SJSA1 (cell line): Measurements from ENCODE around the gene CFAP97. TPM values are rescaled to one million over a fixed set of nuclear protein-coding genes. Genes with fewer than 3 reads are reported as not detected.
"Not testable (repeated sequence)": the region's sequence is repeated elsewhere in the genome, so short reads cannot be mapped to it uniquely, and the experiment has no call there.

Experiments used
- DNase-seq, 2 experiments: peaks; one replicate each; pipeline ENCODE4 v3.0.0-alpha.2; 2015 to 2020; ENCODE audit warnings: low spot score in 2 of 2, low read depth in 1 of 2
- H3K27ac ChIP-seq: fragments of 250-450 bp; sonication (Bioruptor Pico); 2 replicates; pipeline ENCODE4 v1.5.1; 2020; ENCODE audit warnings: mild to moderate bottlenecking, moderate library complexity
- H3K27me3 ChIP-seq: fragments of 250-450 bp; sonication (Bioruptor Pico); replicated peaks from 2 replicates; pipeline ENCODE4 v1.5.1; 2020; ENCODE audit warnings: mild to moderate bottlenecking, moderate library complexity
- H3K36me3 ChIP-seq: fragments of 250-450 bp; sonication (Bioruptor Pico); 2 replicates; pipeline ENCODE4 v1.5.1; 2020; ENCODE audit warnings: mild to moderate bottlenecking
- H3K4me1 ChIP-seq: fragments of 250-450 bp; sonication (Bioruptor Pico); replicated peaks from 2 replicates; pipeline ENCODE4 v1.6.1; 2021; ENCODE audit warnings: mild to moderate bottlenecking
- H3K4me3 ChIP-seq: fragments of 250-450 bp; sonication (Bioruptor Pico); 2 replicates; pipeline ENCODE4 v1.5.1; 2020; ENCODE audit warnings: mild to moderate bottlenecking
- H3K9me3 ChIP-seq: fragments of 250-450 bp; sonication (Bioruptor Pico); replicated peaks from 2 replicates; pipeline ENCODE4 v1.5.1; 2020; ENCODE audit warnings: mild to moderate bottlenecking
- total RNA-seq: library from RNA; depleted of rRNA; stranded (reverse); fragments of >200 nt; shearing (Covaris generic); gene quantifications from 2 replicates; pipeline ENCODE4 v1.2.3, GENCODE V29; 2014

Gene CFAP97
- total RNA-seq, 1 experiment from 2014 or later = 28.8 TPM

DNA sequence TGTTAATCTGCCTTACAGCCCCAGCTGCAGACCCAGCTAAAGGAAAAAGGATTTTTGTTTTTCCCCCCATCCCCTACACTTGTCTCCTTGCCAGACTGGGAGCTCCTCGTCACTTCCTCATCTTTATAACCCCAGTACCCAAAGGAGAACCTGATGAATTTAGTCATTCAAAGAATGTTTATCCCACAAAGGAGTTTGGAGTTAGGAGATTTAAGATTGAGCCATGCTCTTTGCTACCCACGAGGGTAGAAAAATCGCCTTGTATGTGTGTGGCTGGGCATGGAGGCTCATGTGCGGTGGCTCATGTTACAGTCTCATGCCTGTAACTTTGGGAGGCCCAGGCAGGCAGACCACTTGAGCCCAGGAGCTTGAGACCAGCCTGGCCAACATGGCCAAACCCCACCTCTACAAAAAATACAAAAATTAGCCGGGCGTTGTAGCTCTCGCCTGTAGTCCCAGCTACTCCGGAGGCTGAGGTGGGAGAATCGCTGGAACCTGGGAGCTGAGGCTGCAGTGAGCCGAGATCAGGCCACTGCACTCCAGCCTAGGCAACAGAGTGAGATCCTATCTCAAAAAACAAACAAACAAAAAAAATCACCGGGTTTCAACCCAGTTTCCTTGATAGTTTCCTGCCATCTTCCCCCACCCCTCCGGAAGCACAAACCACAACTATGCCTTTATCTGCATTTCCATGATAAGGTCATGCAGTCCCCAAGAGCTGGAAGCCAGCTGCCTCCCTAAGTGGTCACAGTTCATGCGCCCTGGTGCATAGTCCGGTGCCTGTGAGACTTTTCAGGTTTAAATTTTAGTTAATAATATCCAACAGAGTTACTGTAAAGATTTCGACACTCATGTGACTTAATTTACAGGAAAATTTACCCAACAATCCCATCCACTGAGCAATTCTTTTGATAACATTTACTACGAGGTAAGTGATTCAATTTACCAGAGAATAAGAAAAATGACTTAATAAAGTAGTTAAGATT is 1.5 kb downstream of the CFAP97 start:
- no peak overlapping the region for H3K27ac ChIP-seq
- DNase-seq = peak in 1 of 2 experiments; percentile 22
- H3K27me3 ChIP-seq = no peaks in the 10 kb centered on the region
- H3K9me3 ChIP-seq = no peaks in the 10 kb centered on the region
- H3K36me3 ChIP-seq = peaks cover 4% of the 10 kb centered on the region
- H3K4me1 ChIP-seq = peaks cover 47% of the 10 kb centered on the region
- no peak overlapping the region for H3K4me3 ChIP-seq

DNA sequence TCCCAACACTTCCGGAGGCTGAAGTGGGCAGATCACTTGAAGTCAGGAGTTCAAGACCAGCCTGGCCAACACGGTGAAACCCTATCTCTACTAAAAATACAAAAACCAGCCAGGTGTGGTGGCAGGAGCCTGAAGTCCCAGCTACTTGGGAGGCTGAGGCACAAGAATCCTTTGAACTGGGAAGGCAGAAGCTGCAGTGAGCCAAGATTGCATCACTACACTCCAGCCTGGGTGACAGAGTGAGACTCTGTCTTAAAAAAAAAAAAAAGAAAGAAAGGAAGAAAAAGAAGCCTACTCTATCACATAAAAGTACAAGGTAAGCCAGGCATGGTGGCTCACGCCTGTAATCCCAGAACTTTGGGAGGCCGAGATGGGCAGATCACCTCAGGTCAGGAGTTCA is 5.6 kb downstream of the CFAP97 start:
- not testable (repeated sequence) for DNase-seq, H3K27me3 ChIP-seq, H3K27ac ChIP-seq, H3K4me3 ChIP-seq, H3K9me3 ChIP-seq, H3K36me3 ChIP-seq
- peaks cover 15% of the 10 kb centered on the region for H3K4me1 ChIP-seq

DNA sequence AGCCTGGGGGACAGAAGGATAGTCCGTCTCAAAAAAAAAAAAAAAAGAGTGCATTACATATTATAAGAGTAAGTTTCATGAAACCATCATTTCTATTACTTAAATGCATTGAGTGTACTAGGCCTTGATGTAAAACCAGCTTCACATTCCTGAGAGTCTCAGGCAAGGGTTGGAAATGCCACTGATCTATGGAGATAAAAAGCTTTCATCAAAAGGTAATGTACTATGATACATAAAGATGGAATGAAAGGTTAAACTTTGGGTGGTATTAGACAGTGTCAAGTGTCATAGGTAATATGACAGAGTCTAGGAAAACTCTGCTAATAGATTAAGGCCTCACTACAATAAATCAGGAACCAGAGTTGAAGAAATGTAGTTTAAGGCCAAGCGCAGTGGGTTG is 7.4 kb downstream of the CFAP97 start:
- DNase-seq = no peak
- Histone ChIP-seq H3K4me1 (no peaks in the 10 kb centered on the region), H3K9me3 (no peaks in the 10 kb centered on the region), H3K4me3 (no peak overlapping the region), H3K27me3 (no peaks in the 10 kb centered on the region), H3K36me3 (no peaks in the 10 kb centered on the region), H3K27ac (no peak overlapping the region)

DNA sequence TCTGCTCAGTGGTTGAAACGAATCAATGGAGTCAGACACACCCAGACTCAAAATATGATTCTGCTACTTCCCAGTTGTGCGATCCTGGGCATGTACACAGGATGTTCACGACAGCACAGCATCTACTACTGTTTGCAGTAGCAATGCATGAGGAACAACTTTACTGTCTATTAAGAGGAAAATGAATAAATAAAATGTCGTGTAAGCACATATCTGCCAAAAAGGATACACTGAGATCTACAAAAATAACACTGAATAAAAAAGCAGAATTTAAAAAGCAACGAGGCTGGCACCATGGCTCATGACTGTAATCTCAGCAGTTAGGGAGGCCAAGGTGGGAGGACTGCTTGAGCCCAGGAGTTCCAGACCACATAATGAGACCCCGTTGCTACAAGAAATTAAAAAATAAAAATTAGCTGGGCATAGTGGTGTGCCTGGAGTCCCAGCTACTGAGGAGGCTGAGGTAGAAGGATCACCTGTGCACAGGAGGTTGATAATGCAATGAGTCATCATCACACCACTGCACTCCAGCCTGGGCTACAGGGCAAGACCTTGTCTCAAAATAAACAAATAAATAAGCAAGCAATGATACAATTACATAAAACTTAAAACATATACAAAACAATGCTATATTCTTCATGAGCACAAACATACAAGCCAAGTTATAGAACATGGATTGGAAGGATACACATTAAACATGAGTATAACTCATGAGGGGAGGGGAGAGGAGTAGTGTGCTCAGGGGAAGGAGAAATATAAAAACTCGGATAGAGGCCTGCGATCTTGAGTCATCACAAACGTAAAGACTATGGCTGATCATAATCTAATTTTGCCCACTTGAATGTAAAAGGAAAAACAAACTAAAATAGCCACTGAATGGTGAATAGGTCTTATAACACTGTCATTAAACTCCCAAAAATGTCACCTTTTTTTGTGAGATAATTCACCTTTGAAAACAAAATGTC is 8.6 kb downstream of the CFAP97 start:
- H3K27me3 ChIP-seq = no peaks in the 10 kb centered on the region
- H3K4me1 ChIP-seq = peaks cover 4% of the 10 kb centered on the region; the same call in 1 of the 2 replicates
- peaks cover 7% of the 10 kb centered on the region for H3K36me3 ChIP-seq
- no peak for DNase-seq
- H3K27ac ChIP-seq = no peak overlapping the region
- no peak overlapping the region for H3K4me3 ChIP-seq
- H3K9me3 ChIP-seq = no peaks in the 10 kb centered on the region

DNA sequence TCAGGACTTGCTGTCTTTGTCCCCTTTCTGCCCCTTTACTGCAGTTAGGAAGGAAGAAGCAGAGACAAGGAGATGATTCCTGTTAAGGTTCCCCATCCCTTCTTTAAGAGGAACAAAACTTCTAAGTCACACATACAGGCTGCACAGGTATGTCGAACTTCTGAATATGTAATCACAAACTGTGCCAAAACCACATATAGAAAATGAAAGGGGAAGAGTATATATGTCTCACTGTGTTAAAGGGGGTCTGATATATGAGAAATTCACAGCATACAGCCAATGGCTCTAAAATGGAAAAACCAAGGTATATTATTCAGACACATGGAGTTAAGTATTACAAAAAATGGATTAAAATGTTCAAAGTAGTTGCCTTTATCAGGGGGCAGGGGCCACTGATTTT is 11.7 kb downstream of the CFAP97 start:
- H3K4me1 ChIP-seq = peaks cover 5% of the 10 kb centered on the region; the same call in 1 of the 2 replicates
- H3K27ac ChIP-seq = no peak overlapping the region
- no peak for DNase-seq
- no peaks in the 10 kb centered on the region for H3K9me3 ChIP-seq
- H3K4me3 ChIP-seq = no peak overlapping the region
- H3K27me3 ChIP-seq = no peaks in the 10 kb centered on the region
- peaks cover 13% of the 10 kb centered on the region for H3K36me3 ChIP-seq

DNA sequence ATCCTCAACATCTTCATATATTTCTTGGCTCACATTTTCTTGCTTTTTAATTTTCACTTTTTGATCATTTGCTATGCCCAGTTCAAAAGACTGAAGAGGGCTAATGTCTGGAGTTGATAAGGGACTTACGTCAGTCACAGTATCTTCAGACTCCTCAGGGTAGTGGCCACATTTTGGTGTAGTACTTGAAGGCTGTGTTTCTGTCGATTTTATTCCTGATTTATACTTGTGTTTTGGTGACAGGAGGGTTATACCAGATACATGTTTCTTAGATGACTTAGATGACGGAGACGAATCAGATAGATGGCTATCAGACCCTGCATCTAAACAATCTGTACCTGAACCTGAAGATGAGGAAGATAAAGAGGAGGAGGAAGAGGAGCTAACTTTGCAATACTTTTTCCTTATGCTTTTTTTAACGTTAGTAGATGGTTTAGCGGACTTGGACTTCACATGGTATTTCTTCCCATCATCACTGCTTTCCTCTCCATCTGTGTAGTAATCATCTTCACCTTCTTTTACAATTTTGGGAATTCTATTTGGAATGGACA is 13.4 kb downstream of the CFAP97 start:
- no peak for DNase-seq
- no peak overlapping the region for H3K27ac ChIP-seq
- H3K27me3 ChIP-seq = no peaks in the 10 kb centered on the region
- no peak overlapping the region for H3K4me3 ChIP-seq
- H3K4me1 ChIP-seq = peaks cover 5% of the 10 kb centered on the region; the same call in 1 of the 2 replicates
- peaks cover 13% of the 10 kb centered on the region for H3K36me3 ChIP-seq
- no peaks in the 10 kb centered on the region for H3K9me3 ChIP-seq

DNA sequence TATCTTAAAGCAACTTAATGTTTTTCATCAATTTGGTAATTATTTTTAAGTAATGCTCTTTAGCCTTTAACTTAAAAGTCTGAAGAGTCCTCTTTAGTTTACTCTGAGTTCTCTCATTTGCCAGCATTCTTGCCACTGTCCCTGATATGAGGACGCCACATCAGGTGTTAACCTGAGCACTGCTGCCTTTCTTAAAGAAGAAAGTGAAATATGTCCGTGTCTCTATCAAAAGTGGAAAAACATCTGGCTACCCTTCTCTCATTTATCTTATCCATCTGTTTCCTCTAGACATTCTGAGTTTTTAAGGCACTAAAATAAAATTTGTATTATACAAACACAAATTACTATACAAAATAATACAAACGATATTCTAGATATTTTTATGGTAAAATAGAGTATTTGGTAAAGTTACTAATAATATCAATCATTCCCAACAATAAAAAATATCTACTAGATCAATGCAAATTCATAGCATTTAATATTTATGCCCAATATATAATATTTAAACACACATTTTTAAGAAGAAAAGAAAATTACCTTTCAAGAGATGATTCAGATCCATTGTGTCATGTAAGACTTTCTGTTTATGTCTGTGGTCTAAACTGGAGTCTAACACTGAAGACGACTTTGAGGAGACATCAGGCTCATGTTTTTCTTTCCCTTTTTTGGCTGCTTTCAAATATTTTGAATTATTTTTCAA is 14.0 kb downstream of the CFAP97 start:
- DNase-seq = no peak
- Histone ChIP-seq H3K27me3 (no peaks in the 10 kb centered on the region), H3K4me3 (no peak overlapping the region), H3K27ac (no peak overlapping the region), H3K9me3 (no peaks in the 10 kb centered on the region), H3K36me3 (peaks cover 13% of the 10 kb centered on the region), H3K4me1 (peaks cover 5% of the 10 kb centered on the region; the same call in 1 of the 2 replicates)

DNA sequence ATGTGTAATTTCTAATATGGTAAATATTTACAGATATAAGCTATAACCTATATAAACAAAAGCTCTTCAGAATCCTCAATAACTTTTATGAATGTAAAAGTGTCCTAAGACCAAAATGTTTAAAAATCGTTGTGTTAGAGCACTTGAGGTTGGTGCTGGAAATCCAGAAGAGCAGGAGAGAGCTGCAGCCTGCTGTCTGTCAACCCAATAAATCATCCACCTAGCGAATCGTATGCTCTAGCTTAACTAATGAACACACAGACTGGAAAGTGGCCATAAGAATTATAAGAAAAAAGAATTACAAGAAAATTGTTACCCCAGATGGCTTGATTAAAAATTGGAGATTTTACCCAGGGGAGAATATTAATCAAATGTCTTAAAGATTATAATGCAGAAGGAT is 17.0 kb downstream of the CFAP97 start:
- DNase-seq = no peak
- Histone ChIP-seq H3K27me3 (no peaks in the 10 kb centered on the region), H3K4me3 (no peak overlapping the region), H3K27ac (no peak overlapping the region), H3K36me3 (peaks cover 13% of the 10 kb centered on the region), H3K9me3 (no peaks in the 10 kb centered on the region), H3K4me1 (peaks cover 5% of the 10 kb centered on the region; the same call in 1 of the 2 replicates)

DNA sequence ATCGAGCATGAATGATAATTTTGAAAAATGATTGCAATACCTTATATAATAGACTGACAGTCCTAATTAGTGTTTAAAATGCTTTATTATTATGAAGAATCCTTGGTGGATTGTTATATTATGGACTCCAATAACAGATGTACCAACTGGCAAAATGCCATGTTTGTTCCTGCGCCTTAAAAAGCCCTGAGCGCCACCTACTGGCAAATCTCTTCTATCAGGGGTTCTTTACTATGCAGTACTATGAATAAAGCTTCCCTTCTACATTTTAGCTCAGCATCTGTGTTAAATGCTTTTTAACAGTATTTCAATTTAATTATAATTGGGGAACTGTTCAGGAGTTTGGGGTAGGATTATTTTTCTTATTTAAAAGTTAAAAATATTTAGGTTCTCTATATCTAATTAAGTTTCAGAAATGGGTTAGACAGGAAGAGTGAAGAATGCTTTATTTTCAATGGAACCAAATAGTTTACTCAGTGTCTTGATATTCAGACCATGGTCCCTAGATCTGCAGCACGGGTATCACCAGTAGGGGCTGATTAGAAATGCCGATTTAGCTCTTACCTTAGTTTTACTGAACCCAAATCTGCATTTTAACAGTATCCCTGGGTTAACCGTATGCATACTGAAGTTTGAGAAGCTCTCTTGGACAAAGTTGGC is 20.0 kb downstream of the CFAP97 start:
- Histone ChIP-seq H3K27ac (no peak overlapping the region), H3K36me3 (no peaks in the 10 kb centered on the region)

DNA sequence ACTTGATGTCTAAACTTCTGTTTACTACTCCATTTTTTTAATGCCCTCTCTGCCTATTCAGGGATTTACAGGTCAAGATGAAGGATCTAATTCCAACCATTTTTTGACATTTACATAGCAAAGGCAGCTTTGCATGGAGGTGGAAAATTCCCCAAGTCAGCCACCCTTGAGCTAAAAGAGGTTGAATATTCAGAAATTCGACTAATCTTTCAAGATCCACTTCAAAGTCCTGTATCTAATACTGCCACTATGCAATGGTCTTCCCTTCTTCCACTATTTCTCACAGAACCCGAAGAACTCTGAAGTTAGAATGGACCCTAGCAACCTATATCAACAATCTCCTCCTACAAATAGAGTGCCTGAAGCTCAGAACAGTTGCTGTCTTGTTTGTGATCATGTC is 21.6 kb downstream of the CFAP97 start:
- H3K27me3 ChIP-seq = no peaks in the 10 kb centered on the region
- DNase-seq = no peak
- H3K4me3 ChIP-seq = no peak overlapping the region
- H3K36me3 ChIP-seq = no peaks in the 10 kb centered on the region
- H3K27ac ChIP-seq = no peak overlapping the region
- H3K4me1 ChIP-seq = 0 out of 2 replicates have a peak, but pooled peaks cover 3% of the 10 kb centered on the region
- H3K9me3 ChIP-seq = no peaks in the 10 kb centered on the region

More for the DNA sequence above, 20.0 kb downstream of the CFAP97 start:
- Histone ChIP-seq H3K4me3 (no peak overlapping the region), H3K27me3 (no peaks in the 10 kb centered on the region), H3K9me3 (no peaks in the 10 kb centered on the region), H3K4me1 (0 out of 2 replicates have a peak, but pooled peaks cover 3% of the 10 kb centered on the region)
- peak; percentile 64 to 82 for DNase-seq

DNA sequence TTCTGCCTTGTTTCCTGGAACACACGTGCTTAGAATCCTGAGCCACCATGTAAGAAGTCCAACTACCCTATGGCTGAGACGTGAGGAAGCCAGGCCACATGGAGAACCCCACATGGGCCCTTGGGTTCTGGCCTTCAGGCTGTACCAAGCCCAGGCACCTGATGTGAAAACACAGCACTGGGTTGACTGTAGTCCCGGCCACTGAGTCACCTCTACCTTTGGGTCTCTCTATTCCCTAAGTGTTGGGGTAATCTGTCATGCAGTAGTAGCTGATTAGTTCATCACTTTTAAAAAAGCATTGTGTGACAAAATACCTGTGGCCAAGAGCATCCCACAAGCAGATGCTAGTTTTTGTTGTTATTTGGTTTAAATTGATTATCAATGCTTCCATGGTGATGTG is 24.3 kb downstream of the CFAP97 start:
- peaks cover 6% of the 10 kb centered on the region; the same call in 1 of the 2 replicates for H3K36me3 ChIP-seq
- 0 out of 2 replicates have a peak, but pooled peaks cover 3% of the 10 kb centered on the region for H3K4me1 ChIP-seq
- H3K27me3 ChIP-seq = no peaks in the 10 kb centered on the region
- DNase-seq = no peak
- H3K9me3 ChIP-seq = no peaks in the 10 kb centered on the region
- H3K27ac ChIP-seq = no peak overlapping the region
- no peak overlapping the region for H3K4me3 ChIP-seq

DNA sequence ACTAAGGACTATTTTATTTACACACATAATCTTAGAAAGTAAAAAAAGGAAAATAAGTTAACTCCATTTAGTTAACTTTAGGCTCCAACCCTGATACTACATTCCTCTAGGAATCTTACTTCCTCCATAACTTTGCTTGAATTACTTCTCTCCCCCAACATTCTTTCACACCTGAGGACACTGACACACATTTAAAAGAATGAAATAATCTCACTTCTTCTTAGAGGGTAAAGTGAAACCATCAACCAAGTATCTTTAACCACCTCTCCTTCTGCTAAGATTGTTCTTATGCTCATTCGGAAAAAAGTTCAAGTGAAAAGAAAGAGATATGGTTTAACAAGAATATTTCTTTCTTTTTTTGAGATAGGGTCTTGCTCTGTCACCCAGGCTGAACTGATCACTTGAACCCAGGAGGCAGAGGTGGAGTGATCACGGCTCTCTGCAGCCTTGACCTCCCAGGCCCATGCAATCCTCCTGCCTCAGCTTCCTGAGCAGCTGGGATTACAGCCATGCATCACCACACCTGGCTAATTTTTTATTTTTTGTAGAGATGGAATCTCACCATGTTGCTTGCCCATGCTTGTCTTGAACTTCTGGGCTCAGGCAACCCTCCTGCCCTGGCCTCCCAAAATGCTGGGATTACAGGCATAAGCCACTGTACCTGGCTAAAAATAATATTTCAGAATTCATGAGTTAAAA is 32.3 kb downstream of the CFAP97 start:
- no peak for DNase-seq
- Histone ChIP-seq H3K4me1 (0 out of 2 replicates have a peak, but pooled peaks cover 5% of the 10 kb centered on the region), H3K27me3 (no peaks in the 10 kb centered on the region), H3K27ac (no peak overlapping the region), H3K36me3 (peaks cover 17% of the 10 kb centered on the region), H3K4me3 (no peak overlapping the region), H3K9me3 (no peaks in the 10 kb centered on the region)
